ENCODE results near the gene BACE1-AS.

DNA sequence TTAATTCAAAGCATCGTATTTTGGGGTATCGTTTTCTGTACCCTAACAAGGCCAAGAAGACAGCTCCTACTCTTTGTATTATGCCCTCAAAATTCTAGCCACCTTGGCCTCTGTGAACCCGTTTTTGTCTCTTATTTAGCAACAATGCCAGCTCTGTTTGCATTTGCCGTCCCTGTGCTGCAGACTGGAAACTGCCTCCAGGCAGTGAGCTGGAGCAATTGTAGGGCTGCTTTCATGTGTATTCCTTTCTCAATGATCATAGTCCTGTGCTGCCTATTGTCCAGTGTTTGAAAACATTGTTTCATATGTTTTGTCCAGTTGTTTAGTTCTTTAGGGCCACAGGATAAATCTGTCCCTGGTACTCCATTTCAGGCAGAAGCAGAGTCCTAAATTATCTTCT, 19.9 kb upstream of the BACE1-AS start:
- TF ChIP-seq GATA3 (IDR thresholded peaks at IDR 0.05; ENCODE audit: low read depth, low read length) (no peak), GATA2 (IDR thresholded peaks at IDR 0.05; ENCODE audit: low read depth, low read length) (no peak)
